Vagina (tissue), 2 donors: Measurements from ENCODE around the gene TNNC2.

ENCODE experiments used
- POLR2AphosphoS5 ChIP-seq, 2 donors: sonication (generic); formaldehyde crosslinking; IDR thresholded peaks; one replicate each; pipeline ENCODE4 v1.9.0; 2017; ENCODE audit warnings: antibody characterized with exemption in 2 of 2, mild to moderate bottlenecking in 2 of 2, low read depth in 1 of 2; ENCODE audit not compliant: insufficient read depth in 1 of 2
- TF ChIP-seq, protein P1 (sequence below), 3 experiments: fragments of 450-650 bp in 2 of 3; fragments of 200-600 bp in 1 of 3; sonication (generic) in 1 of 3; IDR thresholded peaks; one replicate each; pipeline ENCODE4 v1.5.1; 2017 to 2019; ENCODE audit warnings: antibody characterized with exemption in 3 of 3, mild to moderate bottlenecking in 2 of 3, moderate library complexity in 2 of 3

DNA sequence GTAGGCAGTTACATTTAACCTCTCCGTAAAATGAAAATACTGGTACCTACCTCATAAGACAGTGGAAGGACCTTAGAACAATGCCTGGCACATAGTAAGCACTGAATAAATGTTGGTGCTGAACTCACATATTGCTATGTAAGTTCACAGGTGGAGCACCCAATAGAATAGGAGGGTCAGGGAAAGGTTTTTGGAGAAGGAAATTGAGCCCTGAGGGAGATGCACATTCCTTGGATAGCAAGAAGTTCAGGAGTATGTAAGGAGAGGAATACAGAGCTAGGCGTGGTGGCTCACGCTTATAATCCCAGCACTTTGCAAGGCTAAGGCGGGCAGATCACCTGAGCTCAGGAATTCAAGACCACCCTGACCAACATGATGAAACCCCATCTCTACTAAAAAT, 7.6 kb downstream of the TNNC2 start:
- TF ChIP-seq, protein P1, sequence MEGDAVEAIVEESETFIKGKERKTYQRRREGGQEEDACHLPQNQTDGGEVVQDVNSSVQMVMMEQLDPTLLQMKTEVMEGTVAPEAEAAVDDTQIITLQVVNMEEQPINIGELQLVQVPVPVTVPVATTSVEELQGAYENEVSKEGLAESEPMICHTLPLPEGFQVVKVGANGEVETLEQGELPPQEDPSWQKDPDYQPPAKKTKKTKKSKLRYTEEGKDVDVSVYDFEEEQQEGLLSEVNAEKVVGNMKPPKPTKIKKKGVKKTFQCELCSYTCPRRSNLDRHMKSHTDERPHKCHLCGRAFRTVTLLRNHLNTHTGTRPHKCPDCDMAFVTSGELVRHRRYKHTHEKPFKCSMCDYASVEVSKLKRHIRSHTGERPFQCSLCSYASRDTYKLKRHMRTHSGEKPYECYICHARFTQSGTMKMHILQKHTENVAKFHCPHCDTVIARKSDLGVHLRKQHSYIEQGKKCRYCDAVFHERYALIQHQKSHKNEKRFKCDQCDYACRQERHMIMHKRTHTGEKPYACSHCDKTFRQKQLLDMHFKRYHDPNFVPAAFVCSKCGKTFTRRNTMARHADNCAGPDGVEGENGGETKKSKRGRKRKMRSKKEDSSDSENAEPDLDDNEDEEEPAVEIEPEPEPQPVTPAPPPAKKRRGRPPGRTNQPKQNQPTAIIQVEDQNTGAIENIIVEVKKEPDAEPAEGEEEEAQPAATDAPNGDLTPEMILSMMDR (IDR thresholded peaks at IDR 0.05): no peak
- TF ChIP-seq POLR2AphosphoS5 (IDR thresholded peaks at IDR 0.05; ENCODE audit: insufficient read depth in 1 of 2, low read depth in 1 of 2): no peak
